HuH-7.5 (cell line): ENCODE measurements around the gene PITPNB.

Experiments used
- DNase-seq: peaks from one replicate; pipeline ENCODE4 v3.0.0; 2011; ENCODE audit warnings: low spot score

Gene PITPNB

DNA sequence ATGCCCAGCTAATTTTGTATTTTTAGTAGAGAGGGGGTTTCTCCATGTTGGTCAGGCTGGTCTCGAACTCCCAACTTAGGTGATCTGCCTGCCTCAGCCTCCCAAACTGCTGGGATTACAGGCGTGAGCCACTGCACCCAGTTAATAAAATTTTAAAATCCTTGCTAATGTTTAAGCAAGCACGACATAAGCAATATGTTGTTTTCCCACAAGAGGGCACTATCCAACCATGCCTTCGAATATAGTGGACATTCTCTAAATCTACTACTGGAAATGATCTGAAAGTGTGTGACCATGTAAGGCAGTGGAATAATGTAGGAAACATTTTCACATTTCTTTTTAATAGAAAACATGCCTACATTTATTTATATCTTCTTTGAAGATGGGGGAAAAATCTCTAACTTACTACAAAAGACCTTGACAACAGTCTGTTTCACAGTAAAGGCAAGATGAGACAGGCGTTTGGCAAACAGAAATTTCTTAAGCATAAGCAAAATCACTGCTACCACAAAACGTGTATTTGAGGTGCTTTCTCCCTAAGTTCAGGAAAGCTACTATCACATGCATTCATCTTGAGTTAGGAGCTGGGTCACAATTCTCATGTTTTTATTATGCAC, 38.2 kb downstream of the PITPNB start:
- no peak for DNase-seq

DNA sequence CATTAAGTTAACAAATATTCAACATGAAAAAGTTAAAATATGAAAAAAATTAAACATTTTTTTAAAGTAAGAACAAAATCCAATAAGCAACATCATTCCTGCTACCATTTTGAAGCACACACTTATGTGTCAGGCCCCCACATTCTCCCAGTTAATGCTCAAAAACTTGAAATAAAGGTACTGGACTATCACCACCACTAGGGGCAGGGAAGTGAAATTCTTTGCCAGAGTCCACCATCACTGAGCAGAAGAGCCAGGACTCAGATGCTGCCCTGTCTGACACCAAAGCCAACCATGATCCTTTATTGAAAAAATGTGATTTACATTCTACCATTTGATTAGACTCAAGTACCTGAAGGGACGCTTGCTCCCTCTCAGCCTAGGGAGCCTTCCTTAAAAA, 39.1 kb downstream of the PITPNB start:
- no peak for DNase-seq

DNA sequence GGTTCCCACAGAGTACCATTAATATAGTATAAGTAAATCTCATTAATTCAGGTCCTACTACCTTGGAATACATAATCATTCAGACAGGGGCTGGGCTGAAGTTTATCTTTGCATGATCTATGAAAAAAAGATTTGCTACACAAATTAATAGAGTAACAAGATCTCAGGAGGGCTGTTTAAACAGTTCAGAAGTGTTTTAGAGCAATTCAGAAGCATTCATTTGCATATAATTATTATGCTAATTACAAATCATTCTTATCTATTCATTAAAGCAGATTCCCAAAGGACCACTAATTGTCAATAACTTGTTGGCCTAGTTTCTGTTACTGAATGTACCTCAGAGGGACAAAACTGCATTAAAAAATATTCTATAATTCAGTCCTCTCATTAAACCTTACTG, 40.5 kb downstream of the PITPNB start:
- no peak for DNase-seq

DNA sequence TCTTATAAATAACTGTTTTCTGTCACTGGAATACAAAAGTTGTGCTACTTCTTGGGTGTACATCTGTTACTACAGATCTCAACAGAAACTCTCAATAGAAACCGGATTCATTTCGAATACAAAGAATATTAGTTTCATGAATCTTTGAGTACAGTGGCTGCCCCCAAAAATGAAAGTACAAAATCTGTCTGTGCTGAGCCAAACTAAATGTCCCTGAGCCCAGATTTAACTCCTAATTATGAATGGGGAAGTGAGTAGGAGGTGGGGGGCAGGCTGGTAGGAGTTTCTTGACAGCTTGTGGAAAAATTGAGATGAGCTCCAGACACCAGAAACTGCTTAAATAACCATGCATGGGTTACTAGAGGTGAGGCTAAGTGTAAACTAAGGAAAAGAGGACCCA, 41.6 kb downstream of the PITPNB start:
- DNase-seq, result no peak

DNA sequence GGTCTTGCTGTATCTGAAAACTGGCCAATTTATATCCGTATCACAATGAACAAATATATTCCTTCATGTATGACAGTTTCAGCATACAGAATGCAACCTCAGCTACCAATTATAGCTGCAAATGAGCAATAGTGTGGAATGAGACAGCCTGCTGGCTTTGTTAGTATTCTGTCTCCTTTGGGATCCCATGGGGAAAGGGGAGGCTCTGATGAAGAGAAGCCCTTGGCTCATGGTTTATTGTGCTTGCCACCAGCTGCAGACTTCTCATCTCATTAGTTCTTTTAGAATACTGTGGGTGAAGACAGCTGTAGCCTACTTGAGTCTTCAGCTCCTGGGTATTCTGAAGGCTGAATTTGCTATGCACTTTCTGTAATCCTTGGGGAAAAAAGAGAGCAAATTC, 42.4 kb downstream of the PITPNB start:
- DNase-seq, result no peak

DNA sequence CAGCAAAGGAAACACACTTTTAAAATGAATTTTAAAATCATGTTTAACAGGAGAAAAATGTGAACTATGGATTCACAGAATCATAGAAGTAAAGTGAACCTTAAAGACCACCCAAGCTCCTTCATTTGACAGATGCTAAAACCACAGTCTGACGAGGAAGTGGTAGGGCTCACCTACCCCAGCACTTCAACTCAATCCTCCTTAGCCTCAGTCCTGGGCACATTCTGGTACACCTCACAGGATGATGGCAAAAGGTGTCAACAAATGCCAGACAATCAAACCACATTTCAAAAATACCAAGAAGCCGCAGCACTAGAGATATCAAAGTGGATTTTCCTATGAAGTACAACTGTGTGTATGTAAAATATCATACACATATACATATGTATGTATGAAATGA, 43.1 kb downstream of the PITPNB start:
- no peak for DNase-seq

DNA sequence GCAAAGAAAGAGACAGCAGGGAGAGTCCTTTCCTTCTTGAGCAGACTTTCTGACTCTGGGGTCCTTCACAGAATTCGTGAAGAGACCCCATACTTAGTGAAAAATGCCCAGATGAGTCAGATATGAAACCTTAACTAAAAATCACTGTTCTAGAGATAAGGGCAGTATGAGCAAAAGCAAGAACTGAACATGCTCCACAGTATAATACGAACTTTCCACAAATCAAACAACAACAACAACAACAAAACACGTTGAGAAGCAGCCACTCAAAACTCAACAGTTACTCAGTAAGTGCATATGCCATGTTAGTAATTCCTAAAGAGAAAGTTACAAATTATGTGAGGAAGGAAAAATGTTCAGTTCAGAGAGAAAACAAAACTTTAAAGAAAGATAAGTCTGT, 44.3 kb downstream of the PITPNB start:
- no peak for DNase-seq

DNA sequence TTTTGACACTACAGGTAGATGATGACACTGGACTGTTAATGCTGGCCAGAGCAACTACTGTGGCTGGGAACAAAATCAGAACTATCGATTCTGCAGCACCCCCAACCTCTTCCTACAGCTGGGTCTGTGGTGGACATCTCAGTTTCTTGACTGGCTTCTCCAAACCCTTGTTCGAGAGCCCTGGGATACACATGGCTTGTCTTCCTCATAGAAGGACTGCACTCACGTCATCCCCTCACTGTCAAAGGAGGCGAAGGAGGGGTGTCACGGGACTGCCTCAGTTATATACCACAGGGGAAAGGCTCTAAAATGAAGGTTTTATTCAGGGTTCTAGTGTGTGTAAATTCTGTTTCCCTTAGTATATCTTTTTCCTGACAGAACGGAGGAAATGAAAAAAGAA, 44.9 kb downstream of the PITPNB start:
- no peak for DNase-seq

DNA sequence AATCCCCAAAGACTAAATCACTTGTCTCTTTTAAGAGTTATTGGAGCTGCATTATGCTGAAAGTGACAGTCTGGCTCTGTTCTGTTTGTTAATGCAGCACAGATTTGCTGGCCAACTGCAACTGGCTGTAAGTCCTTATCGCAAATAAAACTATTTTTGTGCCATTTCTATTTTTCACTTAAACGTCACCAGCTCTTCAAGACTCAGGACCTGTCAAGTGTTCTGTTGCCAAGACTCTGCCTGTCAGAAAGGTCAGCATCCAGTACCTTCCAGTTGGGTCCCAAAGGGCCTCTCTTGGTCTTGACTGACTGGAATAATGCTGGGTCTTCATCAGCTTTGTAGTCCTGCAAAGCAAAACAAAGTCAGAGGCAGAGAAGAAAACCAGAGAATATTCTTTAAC, 45.6 kb downstream of the PITPNB start:
- DNase-seq, result no peak

DNA sequence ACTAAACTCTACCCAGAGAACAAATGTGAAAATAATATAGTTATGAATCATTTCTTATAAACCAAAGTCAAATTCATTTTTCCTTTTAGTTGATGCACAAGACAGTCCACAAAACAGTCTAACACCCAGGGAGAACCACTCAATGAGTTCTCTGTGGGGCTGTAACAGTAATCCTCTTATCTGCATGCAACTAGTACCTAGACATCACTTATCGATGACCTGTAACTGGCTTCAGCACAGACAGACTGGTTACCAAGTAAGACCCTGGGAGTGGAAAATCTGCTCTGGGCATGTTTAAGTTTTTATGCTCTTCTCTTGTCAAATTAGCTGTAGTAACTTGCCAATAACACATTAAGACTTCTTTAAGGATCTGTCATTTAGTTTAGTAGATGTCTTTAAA, 46.6 kb downstream of the PITPNB start:
- no peak for DNase-seq

DNA sequence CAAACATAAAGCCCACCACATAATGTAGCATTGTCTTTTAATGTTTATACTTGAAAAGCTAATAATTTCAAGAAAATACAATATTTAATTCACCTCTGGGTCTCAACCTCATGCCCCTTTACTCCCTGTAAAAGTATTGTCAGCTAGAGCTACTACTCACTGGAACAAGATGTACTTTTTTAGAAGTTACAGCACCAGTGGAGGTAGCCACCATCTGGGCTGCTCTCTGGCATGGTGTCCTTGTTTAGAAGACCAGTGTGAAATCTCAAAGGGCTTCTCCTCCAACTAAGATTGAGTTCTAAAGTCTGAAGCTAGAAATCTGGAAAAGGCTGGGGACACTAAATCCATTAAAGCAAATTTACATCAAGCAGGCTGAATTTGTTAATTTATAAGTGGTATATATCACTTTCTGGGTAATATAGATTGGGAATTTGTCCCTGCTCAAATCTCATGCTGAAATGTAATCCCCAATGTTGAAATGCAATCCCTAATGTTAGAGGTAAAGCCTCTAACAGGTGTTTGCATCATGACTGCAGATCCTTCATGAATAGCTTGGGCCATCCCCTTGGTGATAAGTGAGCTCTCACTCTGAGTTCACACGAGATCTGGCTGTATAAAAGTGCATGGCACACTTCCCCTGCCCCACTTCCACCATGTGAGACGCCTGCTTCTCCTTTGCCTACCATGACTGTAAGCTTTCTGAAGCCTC, 47.6 kb downstream of the PITPNB start:
- no peak for DNase-seq

DNA sequence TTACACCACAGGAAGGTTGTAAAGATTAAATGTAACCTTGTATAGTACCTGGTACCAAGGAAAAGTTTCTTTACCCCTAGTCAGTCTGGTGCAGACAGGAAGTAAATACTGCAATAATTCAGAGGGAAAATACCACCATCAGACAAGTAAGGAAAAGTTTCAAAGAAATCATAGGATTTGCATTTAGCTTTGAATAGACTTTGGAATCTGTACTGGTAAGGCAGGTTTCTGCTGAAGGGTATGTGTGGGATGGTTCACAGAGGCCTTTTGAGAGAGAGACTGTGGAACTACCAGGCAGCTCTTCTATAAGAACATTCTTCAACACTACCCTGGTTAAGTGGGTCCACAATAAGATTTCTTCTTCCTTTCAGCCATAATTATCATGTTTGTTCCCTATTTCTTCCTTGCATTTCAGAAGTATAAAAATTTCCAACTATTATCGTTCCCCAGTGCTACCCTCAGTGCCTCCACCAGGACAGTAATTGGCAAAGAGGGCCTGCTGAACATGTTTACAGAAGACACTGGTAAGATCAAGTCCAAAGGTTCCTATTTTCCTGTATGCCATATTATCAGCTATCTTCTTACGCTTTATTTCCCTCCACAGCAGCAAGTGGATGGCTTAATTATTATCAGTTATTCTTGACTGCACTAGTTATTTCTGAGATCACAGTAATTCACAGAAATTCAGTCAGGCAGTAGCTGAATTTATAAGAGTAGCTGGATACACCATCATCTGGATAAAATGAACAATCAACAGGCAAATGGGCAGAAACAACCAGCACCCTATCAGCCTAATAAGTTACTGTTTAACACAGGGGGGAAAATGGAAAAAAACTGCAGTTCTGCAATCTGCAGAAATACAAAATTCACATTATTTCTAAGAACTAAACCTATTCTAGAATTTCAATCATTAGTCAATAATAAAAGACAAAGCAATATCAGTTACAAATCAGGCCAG, 48.5 kb downstream of the PITPNB start:
- DNase-seq, result no peak

DNA sequence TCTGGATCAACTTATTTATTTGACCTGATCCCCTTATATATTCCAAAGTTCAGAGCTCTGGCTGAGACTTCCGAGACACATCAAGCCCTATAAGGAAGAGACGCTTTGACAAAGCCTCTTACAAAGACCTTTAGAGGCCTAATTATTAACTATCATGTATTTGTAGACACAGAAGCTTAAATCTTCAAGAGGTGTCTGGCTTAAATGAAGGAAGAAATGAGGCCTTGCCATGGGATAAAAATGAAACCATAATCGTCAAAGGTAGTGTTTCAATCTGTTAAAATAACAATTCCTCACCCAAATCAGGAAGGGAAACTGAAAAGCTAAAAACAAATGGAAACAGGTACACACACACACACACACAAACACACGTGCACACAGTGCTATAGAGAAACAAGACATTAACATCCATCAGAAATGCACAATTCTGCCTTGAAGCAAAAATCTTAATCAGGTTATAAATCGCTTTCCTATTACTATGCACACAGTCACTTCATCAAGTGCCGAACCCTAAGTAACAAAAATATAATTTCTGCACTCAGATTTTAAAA, 50.2 kb downstream of the PITPNB start:
- DNase-seq, result no peak

DNA sequence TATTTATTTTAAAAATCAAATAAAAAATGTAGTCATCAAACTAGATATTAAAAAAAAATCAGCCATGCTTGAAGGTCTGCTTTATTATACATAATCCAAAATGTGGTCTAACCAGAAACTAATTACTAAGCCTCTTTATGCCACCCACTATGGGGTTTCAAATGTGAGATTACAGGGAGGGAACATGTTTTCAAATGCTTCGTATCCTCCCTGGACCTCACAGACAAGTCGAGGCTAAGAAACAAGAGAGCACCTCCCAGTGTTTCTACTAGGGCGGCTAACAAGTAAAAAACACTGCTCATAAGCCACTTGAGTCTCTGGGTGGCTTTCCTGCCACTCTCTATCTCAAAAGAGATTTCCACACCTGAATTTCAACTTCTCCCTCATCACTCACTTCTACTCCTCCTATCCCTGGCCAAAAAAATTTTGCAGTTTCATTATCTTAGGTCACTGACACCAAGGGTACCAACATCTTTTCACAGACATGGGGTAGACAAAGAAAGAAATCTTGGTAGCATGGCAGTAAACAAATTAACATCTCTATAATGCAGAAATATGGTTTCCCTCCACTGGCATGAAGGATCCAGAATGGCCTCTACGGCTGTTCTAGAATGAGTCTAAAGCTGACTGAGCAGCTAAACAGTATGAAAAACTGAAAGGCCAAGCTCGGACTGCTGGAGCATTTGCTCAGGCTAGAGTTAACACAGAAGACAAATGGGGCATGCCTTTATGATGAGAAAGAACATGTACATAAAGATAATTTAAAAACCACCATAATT, 50.9 kb downstream of the PITPNB start:
- DNase-seq, result no peak

DNA sequence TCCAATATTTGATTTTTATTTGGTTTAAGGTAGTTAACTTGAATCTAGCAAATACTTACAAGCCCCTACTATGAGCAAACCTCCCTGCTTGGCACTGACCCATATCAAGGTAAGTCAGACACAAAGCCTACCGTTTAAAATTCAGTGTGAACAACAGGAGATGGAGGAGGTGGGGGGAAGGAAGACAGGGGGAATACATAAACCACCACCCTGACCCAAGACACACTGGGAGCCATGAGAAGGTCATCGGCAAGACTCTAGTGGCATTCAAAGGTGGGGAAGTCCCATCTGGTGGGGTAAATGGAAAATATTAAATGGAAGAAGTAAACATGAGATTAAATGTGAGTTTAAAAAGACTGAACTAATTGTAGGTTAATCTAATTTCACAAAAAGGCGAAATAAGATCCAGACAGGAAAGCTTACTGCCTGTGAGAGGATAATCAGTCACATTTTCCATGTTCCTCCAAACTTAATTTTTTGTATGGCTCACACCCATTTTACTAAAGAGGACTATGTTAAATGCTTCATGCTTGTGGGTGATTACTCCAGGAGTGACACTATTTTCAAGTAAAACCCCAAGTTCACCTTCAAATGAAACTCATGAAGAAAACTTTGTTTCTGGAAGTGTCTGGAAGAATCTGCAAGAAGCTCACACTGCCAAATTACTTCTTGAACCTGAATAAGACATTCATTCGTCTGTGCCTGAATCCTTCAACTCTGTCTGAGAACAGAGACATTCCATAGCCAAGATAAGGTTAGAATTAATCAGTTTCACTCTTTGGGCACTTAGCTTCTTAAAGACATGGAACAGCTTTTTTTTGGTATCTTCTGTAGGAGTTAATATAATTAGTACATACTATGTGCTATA, 51.7 kb downstream of the PITPNB start:
- DNase-seq, result no peak

DNA sequence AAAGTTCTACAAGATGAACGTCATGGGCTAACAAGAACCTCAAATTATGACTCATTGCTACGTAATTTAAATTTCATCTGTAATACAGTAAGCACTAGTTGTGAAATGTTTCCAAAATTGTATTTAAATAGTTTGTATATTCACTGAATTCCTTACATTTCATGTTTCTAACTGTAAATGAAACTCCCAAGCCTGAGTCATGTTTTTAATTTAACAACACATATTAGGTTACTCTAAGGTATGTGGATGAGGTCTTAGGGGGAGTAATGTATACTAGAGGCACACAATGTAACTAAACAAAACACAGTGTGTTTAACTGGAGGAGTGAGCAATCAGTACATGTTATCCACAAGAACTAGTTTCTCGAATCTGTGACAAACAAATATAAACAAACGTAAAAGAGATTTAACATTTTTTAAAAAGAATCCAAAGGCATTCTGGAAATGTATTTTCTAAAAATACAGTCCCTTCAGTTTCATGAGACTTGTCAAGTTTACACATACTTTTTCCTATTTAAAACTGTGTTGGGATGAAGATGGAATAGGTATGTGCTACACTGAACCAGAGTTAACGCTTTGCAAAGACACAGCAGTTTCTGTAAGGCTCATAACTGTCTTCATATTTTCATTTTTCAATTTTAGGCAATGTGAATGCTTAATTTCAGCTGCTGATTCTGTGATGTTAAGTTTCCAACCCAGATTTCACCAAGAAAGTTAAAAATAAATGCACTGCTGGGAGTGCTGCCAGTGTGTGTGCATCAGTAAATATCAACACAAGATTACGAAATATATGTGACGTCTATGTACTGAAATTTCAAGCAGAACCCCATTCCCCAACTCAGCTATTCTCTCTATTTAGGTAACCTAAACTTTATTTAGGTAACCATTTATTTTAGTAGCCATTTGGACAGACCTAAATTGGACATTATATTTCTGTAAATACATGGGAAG, 52.6 kb downstream of the PITPNB start:
- no peak for DNase-seq

DNA sequence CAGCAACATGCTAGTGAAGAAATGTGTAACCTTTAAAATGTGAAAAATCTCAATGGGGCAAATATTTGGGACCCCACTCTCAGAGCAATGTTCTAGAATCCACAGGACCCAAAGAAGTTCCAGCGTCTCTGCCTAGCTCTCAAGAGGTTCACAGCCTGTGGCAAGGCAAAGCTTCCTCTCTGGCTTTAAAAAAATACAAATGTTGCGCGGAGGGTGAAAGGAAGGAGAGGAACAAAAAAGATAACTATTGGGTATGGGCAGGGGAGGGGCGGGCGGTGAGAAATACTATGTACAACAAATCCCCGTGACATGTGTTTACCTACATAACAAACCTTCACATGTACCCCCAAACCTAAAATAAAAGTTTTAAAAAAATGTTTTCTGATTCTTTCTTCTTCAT, 53.6 kb downstream of the PITPNB start:
- no peak for DNase-seq

DNA sequence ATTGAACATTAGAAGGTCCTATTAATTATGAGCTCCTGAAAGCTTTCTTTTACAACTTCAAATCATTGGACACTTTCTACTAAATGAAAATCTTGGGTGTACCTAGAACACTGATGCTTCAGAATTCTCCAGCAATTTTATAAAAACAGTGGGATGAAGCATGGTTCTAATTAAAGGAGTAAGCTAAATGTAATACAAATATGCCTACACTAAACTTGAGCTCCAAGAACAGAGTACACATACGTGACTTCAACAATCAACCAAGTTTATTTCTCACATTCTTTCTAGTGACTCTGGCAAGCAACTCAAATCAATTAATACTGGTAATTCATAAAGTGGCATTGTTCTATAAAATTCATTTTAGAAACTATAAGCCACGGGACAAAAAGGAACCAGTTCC, 55.5 kb downstream of the PITPNB start:
- no peak for DNase-seq

DNA sequence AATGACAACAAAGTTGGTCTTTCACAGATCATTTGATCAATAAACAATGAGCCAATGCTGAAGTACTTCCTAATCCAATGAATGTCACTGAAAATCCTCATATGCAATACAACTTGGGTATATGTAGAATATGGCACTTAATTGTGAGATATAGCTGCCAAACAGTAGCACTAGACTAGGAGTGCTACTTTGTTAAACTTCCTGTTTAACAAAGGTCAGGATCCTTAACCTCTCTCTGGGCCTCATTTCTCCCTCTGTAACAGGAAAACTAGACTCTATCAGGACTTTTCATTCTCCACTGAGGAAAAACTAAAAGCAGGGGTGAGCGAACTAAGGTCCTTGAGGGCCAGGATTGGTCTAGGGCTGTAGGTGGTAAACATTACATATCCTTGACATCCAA, 56.1 kb downstream of the PITPNB start:
- DNase-seq, result no peak

DNA sequence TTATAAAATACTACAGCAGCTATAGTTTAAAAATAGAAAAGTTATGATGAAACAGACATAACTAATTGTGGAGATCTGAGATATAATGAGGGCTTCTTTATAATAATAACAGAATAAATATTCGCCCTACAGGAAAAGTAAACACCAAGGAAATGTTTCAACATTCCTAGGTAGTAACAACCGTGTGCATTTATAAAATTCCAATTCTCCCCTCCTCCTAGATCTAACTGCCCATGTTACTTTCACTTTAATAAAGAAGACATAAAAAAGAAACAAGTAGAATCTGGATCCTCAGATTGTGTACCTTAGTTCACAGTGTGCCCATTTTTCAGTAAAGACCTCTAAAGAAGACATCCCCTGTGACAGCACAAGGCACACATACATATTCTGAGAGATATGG, 59.7 kb downstream of the PITPNB start:
- DNase-seq, result no peak
